Measurements from ENCODE around the gene OBSCN.

DNA sequence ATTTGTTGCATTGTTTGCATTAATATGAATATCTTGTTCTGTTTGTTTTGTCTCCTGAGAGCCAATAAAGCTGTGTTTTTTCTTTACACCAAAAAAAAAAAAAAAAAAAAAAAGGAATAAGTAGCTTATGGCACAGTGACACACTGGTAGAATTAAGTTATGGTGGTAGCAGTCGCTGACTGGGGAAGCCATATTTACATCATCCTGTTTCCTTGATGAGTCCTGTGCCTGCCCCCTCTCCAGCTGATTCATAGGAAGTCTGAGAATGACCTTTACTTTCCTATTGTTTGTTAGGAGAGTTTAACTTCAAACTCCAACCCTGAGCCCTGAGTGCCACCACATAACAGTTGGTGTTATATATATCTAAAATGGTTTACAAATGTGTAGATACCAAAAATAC is 62.2 kb downstream of the OBSCN start:
- TF ChIP-seq, protein P1, sequence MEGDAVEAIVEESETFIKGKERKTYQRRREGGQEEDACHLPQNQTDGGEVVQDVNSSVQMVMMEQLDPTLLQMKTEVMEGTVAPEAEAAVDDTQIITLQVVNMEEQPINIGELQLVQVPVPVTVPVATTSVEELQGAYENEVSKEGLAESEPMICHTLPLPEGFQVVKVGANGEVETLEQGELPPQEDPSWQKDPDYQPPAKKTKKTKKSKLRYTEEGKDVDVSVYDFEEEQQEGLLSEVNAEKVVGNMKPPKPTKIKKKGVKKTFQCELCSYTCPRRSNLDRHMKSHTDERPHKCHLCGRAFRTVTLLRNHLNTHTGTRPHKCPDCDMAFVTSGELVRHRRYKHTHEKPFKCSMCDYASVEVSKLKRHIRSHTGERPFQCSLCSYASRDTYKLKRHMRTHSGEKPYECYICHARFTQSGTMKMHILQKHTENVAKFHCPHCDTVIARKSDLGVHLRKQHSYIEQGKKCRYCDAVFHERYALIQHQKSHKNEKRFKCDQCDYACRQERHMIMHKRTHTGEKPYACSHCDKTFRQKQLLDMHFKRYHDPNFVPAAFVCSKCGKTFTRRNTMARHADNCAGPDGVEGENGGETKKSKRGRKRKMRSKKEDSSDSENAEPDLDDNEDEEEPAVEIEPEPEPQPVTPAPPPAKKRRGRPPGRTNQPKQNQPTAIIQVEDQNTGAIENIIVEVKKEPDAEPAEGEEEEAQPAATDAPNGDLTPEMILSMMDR (IDR thresholded peaks at IDR 0.05; ENCODE audit: insufficient read depth, low read length) = no peak
- TF ChIP-seq POLR2AphosphoS5 (IDR thresholded peaks at IDR 0.05; ENCODE audit: low read depth) (no peak), SPI1 (IDR thresholded peaks at IDR 0.05; ENCODE audit: borderline replicate concordance, low read depth) (no peak), REST (IDR thresholded peaks at IDR 0.05; ENCODE audit: insufficient replicate concordance, low read depth) (no peak), GABPA (IDR thresholded peaks at IDR 0.05; ENCODE audit: low read depth) (no peak)

All from HL-60 (cell line).